Ecto neural progenitor cell (in vitro differentiated cells): ENCODE results near the gene CAPN13.

Experiments used
- DNase-seq: peaks from one replicate; pipeline ENCODE4 v3.0.0-alpha.2; 2018; ENCODE audit warnings: low spot score

Gene CAPN13

GRCh38 chr2:30764021-30764800, 43.0 kb downstream of the CAPN13 start:
- no peak for DNase-seq

- no peak for DNase-seq
These were observed 44.0 kb downstream of the CAPN13 start for GRCh38 chr2:30763151-30763660.

- DNase-seq: no peak
These were observed 46.0 kb downstream of the CAPN13 start for GRCh38 chr2:30761226-30761625.

- DNase-seq: no peak
These were observed 47.8 kb downstream of the CAPN13 start for GRCh38 chr2:30759481-30759880.

GRCh38 chr2:30758191-30758651, 49.0 kb downstream of the CAPN13 start:
- DNase-seq: no peak

GRCh38 chr2:30757749-30758148, 49.5 kb downstream of the CAPN13 start:
- no peak for DNase-seq

GRCh38 chr2:30756971-30757370, 50.3 kb downstream of the CAPN13 start:
- DNase-seq: no peak

GRCh38 chr2:30756051-30756719, 51.1 kb downstream of the CAPN13 start:
- no peak for DNase-seq

GRCh38 chr2:30753630-30754029, 53.6 kb downstream of the CAPN13 start:
- no peak for DNase-seq

GRCh38 chr2:30752811-30753210, 54.4 kb downstream of the CAPN13 start:
- DNase-seq: no peak

GRCh38 chr2:30747206-30747605, 60.0 kb downstream of the CAPN13 start:
- no peak for DNase-seq

GRCh38 chr2:30744823-30745222, 62.4 kb downstream of the CAPN13 start:
- DNase-seq: no peak

GRCh38 chr2:30741576-30741975, 65.7 kb downstream of the CAPN13 start:
- no peak for DNase-seq

GRCh38 chr2:30738141-30738911, 68.9 kb downstream of the CAPN13 start:
- no peak for DNase-seq

- no peak for DNase-seq
These were observed 70.0 kb downstream of the CAPN13 start for GRCh38 chr2:30737326-30737610.

- no peak for DNase-seq
These were observed 70.6 kb downstream of the CAPN13 start for GRCh38 chr2:30736461-30737325.

GRCh38 chr2:30733876-30734520, 73.2 kb downstream of the CAPN13 start:
- no peak for DNase-seq

- DNase-seq: no peak
These were observed 74.4 kb downstream of the CAPN13 start for GRCh38 chr2:30732876-30733275.

GRCh38 chr2:30732376-30732775, 74.9 kb downstream of the CAPN13 start:
- no peak for DNase-seq

GRCh38 chr2:30731706-30732105, 75.5 kb downstream of the CAPN13 start:
- DNase-seq: no peak
